Left lobe of liver (tissue), 2 donors: ENCODE data around the gene PRR36. TPM values are rescaled to one million over a fixed set of nuclear protein-coding genes. Genes with fewer than 3 reads are reported as not detected.

ENCODE experiments used
- ATAC-seq: fragments of 200-7000 bp; cut with Tn5 transposase; one replicate; pipeline ENCODE4 v1.9.1; 2020; ENCODE audit warnings: mild to moderate bottlenecking, moderate library complexity
- DNase-seq: peaks from one replicate; pipeline ENCODE4 v3.0.0-alpha.2; 2020; ENCODE audit warnings: low spot score
- total RNA-seq: library from RNA; stranded (reverse); gene quantifications from one replicate; pipeline ENCODE4 v1.2.1, GENCODE V29; 2021
- donor health status: DM: no; HTN: no; CAD: no; lungs with moderate emphysema.
- donor health status: DM: no; HTN: yes; CAD: no.

PRR36 gene
- total RNA-seq, 1 donor from 2014 or later = 0.15 TPM

- DNase-seq (no peak), ATAC-seq (no peak)
Measured at GRCh38 chr19:7914099-7914498, 39.9 kb upstream of the PRR36 start.

- ATAC-seq (no peak), DNase-seq (no peak)
Measured at GRCh38 chr19:7913652-7914051, 39.5 kb upstream of the PRR36 start.

GRCh38 chr19:7912697-7913564 lies 38.7 kb upstream of the PRR36 start:
- DNase-seq (no peak), ATAC-seq (no peak)

GRCh38 chr19:7912144-7912696 lies 38.0 kb upstream of the PRR36 start:
- no peak for ATAC-seq
- no peak for DNase-seq

GRCh38 chr19:7911508-7912143 lies 37.4 kb upstream of the PRR36 start:
- peak; percentile 51 for DNase-seq
- ATAC-seq = no peak

- DNase-seq = no peak
Measured at GRCh38 chr19:7910321-7911161, 36.4 kb upstream of the PRR36 start.

GRCh38 chr19:7909471-7910067 lies 35.4 kb upstream of the PRR36 start:
- no peak for DNase-seq
- no peak for ATAC-seq

More at GRCh38 chr19:7910321-7911161, 36.4 kb upstream of the PRR36 start:
- ATAC-seq = peak; percentile 13

- peak; percentile 47 for DNase-seq
- ATAC-seq = no peak
Measured at GRCh38 chr19:7908742-7909461, 34.7 kb upstream of the PRR36 start.

GRCh38 chr19:7908078-7908699 lies 34.0 kb upstream of the PRR36 start:
- ATAC-seq (no peak), DNase-seq (peak; percentile 44)

GRCh38 chr19:7907544-7907943 lies 33.4 kb upstream of the PRR36 start:
- ATAC-seq = no peak
- DNase-seq = no peak

- no peak for DNase-seq
- no peak for ATAC-seq
Measured at GRCh38 chr19:7907122-7907521, 32.9 kb upstream of the PRR36 start.

GRCh38 chr19:7905859-7906258 lies 31.7 kb upstream of the PRR36 start:
- no peak for ATAC-seq
- DNase-seq = peak; percentile 48

- ATAC-seq = no peak
- peak; percentile 46 for DNase-seq
Measured at GRCh38 chr19:7905268-7905667, 31.1 kb upstream of the PRR36 start.

GRCh38 chr19:7904074-7905020 lies 30.2 kb upstream of the PRR36 start:
- DNase-seq (no peak), ATAC-seq (peak; percentile 67)

GRCh38 chr19:7903244-7904073 lies 29.3 kb upstream of the PRR36 start, which contains the start of gene MAP2K7:
Gene MAP2K7 (plus strand): TSS chr19:7903877. CDS start chr19:7903945, 68 bp downstream.
- DNase-seq (peak; percentile 100), ATAC-seq (peak; percentile 83)

GRCh38 chr19:7902796-7903243 lies 28.6 kb upstream of the PRR36 start:
- peak; percentile 48 for ATAC-seq

GRCh38 chr19:7901337-7901736 lies 27.1 kb upstream of the PRR36 start:
- no peak for ATAC-seq
- DNase-seq = no peak

More at GRCh38 chr19:7902796-7903243, 28.6 kb upstream of the PRR36 start:
- DNase-seq = peak; percentile 67
